DND-41 (cell line): Measurements from ENCODE around the gene DGKQ.

Experiments
- ATAC-seq: fragments of 200-7000 bp; cut with Tn5 transposase; 3 replicates; pipeline ENCODE4 v1.9.1; 2021; ENCODE audit warnings: low read depth; ENCODE audit not compliant: insufficient read depth
- DNase-seq: peaks from one replicate; pipeline ENCODE4 v3.0.0-alpha.2; 2020
- H2AFZ ChIP-seq: 2 replicates; pipeline ENCODE4 v1.6.0; 2012; ENCODE audit warnings: low read depth, low read length
- H3K27ac ChIP-seq: 2 replicates; pipeline ENCODE4 v1.5.1; 2012; ENCODE audit warnings: low read length, inconsistent platforms
- H3K27me3 ChIP-seq: fragments of 200-600 bp; sonication (generic); 2 replicates; pipeline ENCODE4 v1.6.0; 2012; ENCODE audit warnings: low read length, mild to moderate bottlenecking, inconsistent platforms; ENCODE audit not compliant: insufficient read depth, poor library complexity
- H3K36me3 ChIP-seq: 2 replicates; pipeline ENCODE4 v1.5.1; 2012; ENCODE audit warnings: low read length, inconsistent platforms; ENCODE audit not compliant: insufficient read depth
- H3K4me1 ChIP-seq: 2 replicates; pipeline ENCODE4 v1.5.1; 2012; ENCODE audit warnings: mild to moderate bottlenecking, low read length; ENCODE audit not compliant: insufficient read depth
- H3K4me2 ChIP-seq: 2 replicates; pipeline ENCODE4 v1.6.0; 2012; ENCODE audit warnings: mild to moderate bottlenecking, moderate library complexity, low read length, inconsistent platforms; ENCODE audit not compliant: insufficient read depth
- H3K4me3 ChIP-seq, 2 experiments: fragments of 200-600 bp in 1 of 2; shearing (Covaris generic) in 1 of 2; 2 replicates each; pipeline ENCODE4 v1.5.1; 2012 to 2016; ENCODE audit warnings: inconsistent platforms in 2 of 2, low read length in 2 of 2, mild to moderate bottlenecking in 2 of 2, low read depth in 1 of 2, moderate library complexity in 1 of 2
- H3K79me2 ChIP-seq: 2 replicates; pipeline ENCODE4 v1.6.0; 2012; ENCODE audit warnings: low read length, inconsistent platforms; ENCODE audit not compliant: insufficient read depth
- H3K9ac ChIP-seq: 2 replicates; pipeline ENCODE4 v1.6.0; 2012; ENCODE audit warnings: low read depth, mild to moderate bottlenecking, inconsistent platforms, low read length, moderate library complexity
- H3K9me3 ChIP-seq: 2 replicates; pipeline ENCODE4 v1.5.1; 2012; ENCODE audit warnings: low read length, moderate library complexity, mild to moderate bottlenecking, inconsistent platforms; ENCODE audit not compliant: insufficient read depth, severe bottlenecking
- H4K20me1 ChIP-seq: 2 replicates; pipeline ENCODE4 v1.6.0; 2012; ENCODE audit warnings: low read length; ENCODE audit not compliant: insufficient read depth
- EZH2 ChIP-seq: IDR thresholded peaks from 3 replicates; pipeline ENCODE4 v1.6.1; 2012; ENCODE audit warnings: borderline replicate concordance, low read depth, mild to moderate bottlenecking, moderate library complexity, low read length, inconsistent platforms; ENCODE audit not compliant: severe bottlenecking
- TF ChIP-seq, protein P1 (sequence below): IDR thresholded peaks from 2 replicates; pipeline ENCODE4 v1.5.1; 2012; ENCODE audit warnings: borderline replicate concordance, low read length, moderate library complexity, mild to moderate bottlenecking; ENCODE audit not compliant: poor library complexity, severe bottlenecking; ENCODE audit errors: extremely low read depth

DGKQ gene

DNA sequence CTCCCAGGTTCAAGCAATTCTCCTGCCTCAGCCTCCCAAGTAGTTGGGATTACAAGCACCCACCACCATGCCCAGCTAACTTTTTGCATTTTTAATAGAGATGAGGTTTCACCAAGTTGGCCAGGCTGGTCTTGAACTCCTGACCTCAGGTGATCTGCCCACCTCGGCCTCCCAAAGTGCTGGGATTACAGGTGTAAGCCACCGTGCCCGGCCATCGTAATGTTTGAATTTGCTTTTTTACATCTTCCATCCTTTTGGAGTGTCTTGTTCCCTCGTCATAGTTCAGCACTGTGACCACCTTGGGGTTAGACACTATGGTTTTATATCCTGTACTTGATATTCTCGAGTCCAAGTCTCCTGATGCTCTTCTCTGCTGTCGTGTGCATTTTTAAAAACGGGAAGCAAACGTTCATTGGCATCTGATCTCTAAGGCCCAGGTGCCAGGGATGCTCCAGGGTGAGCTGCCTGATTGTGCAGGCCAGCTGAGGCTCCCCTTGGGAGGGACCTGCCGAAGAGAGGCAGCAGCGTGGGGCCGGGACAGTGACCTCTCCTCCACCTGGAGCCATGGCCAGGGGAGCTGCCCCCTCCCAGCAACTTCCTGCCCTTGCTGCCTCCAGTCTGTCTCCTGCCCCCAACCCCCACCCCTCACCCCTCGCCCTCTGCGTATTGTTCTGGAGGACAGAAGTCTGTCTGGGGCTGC is 16.7 kb downstream of the DGKQ start:
- H3K9ac ChIP-seq: no peak overlapping the region
- no peaks in the 10 kb centered on the region for H3K9me3 ChIP-seq
- no peaks in the 10 kb centered on the region for H3K4me1 ChIP-seq
- DNase-seq: no peak
- no peak overlapping the region for H3K4me2 ChIP-seq
- no peak for ATAC-seq
- peaks cover 58% of the 10 kb centered on the region for H3K36me3 ChIP-seq
- H3K27ac ChIP-seq: no peak overlapping the region
- peaks cover 7% of the 10 kb centered on the region for H4K20me1 ChIP-seq
- H2AFZ ChIP-seq: no peak overlapping the region
- TF ChIP-seq, protein P1, sequence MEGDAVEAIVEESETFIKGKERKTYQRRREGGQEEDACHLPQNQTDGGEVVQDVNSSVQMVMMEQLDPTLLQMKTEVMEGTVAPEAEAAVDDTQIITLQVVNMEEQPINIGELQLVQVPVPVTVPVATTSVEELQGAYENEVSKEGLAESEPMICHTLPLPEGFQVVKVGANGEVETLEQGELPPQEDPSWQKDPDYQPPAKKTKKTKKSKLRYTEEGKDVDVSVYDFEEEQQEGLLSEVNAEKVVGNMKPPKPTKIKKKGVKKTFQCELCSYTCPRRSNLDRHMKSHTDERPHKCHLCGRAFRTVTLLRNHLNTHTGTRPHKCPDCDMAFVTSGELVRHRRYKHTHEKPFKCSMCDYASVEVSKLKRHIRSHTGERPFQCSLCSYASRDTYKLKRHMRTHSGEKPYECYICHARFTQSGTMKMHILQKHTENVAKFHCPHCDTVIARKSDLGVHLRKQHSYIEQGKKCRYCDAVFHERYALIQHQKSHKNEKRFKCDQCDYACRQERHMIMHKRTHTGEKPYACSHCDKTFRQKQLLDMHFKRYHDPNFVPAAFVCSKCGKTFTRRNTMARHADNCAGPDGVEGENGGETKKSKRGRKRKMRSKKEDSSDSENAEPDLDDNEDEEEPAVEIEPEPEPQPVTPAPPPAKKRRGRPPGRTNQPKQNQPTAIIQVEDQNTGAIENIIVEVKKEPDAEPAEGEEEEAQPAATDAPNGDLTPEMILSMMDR: no peak
- no peak for TF ChIP-seq EZH2
- H3K4me3 ChIP-seq: no peak overlapping the region
- H3K79me2 ChIP-seq: no peaks in the 10 kb centered on the region
- no peaks in the 10 kb centered on the region for H3K27me3 ChIP-seq

DNA sequence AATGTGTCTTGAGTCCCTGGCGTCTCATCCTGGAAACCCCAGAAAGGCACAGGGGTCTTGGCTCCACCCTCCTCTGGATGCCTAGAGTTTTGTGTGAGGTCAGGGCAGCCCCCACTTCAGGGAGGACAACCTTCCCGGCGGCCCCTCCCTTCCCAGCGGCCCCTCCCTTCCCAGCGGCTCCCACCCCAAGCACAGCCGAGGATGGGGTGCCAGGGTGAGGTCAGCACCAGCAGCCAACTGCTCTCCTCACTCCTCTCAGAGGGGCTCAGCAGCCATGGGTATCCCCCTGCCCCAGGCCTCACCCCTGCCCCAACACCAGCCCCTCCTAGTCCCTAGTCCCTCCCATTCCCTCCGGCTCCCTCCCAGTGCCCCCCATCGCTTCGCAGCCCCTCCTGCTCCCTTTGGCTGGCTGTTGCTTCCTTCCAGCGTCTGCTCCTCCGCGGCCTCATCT is 17.4 kb downstream of the DGKQ start:
- H3K4me3 ChIP-seq: no peak overlapping the region
- H3K27ac ChIP-seq: no peak overlapping the region
- H3K4me2 ChIP-seq: no peak overlapping the region
- H4K20me1 ChIP-seq: peaks cover 6% of the 10 kb centered on the region
- no peaks in the 10 kb centered on the region for H3K9me3 ChIP-seq
- no peak overlapping the region for H2AFZ ChIP-seq
- no peaks in the 10 kb centered on the region for H3K27me3 ChIP-seq
- H3K79me2 ChIP-seq: no peaks in the 10 kb centered on the region
- ATAC-seq (no peak), DNase-seq (no peak)
- TF ChIP-seq, protein P1: no peak
- TF ChIP-seq EZH2: no peak
- H3K36me3 ChIP-seq: peaks cover 58% of the 10 kb centered on the region
- H3K9ac ChIP-seq: no peak overlapping the region
- H3K4me1 ChIP-seq: no peaks in the 10 kb centered on the region

DNA sequence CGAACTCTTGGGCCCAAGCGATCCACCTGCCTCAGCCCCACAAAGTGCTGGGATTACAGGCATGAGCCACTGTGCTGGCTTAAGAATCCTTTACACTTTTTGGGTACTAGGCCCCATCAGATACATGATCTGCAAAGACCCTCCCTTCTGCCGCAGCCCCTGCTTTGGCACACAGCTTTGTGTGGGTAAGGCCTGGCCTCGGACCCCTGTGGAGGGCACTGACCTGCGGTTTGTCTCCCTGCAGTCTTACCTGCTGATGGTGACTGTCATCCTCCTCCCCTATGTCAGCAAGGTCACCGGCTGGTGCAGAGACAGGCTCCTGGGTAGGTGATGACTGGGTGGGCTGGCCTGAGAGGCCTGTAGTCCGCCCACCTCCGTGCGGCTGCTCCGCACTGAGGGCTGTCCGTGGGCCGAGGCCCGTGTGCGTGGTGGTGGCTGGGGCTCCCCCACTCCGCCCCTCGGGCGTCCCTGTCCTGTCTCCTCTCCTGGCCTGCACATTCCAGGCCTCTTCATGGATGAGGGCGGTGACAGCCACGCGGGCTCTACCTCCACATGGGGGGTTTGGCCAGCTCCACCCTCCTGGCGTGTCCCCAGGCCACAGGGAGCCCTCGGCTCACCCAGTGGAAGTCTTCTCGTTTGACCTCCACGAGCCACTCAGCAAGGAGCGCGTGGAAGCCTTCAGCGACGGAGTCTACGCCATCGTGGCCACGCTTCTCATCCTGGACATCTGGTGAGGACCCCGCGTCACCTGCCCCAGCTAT is 18.0 kb downstream of the DGKQ start:
- Histone ChIP-seq H3K4me3 (no peak overlapping the region), H3K36me3 (peaks cover 52% of the 10 kb centered on the region), H3K9me3 (no peaks in the 10 kb centered on the region), H4K20me1 (peaks cover 6% of the 10 kb centered on the region), H3K27ac (no peak overlapping the region), H2AFZ (no peak overlapping the region), H3K79me2 (no peaks in the 10 kb centered on the region), H3K27me3 (no peaks in the 10 kb centered on the region), H3K4me1 (no peaks in the 10 kb centered on the region), H3K9ac (no peak overlapping the region), H3K4me2 (no peak overlapping the region)
- ATAC-seq (no peak), DNase-seq (no peak)
- TF ChIP-seq EZH2: no peak
- TF ChIP-seq, protein P1: no peak
